ENCODE results near the gene LANCL2. TPM values are rescaled to one million over a fixed set of nuclear protein-coding genes. Genes with fewer than 3 reads are reported as not detected.

The LANCL2 gene
- total RNA-seq, 1 experiment from 2014 or later: 22.8 TPM

- in situ Hi-C loops (cut with HindIII; ENCODE audit: low pct_unique_long_range_greater_than_20kb, low sequenced_read_pairs): no loop called here
- DNase-seq (ENCODE audit: low read depth, low spot score): no peak
These were observed 61.5 kb downstream of the LANCL2 start for GRCh38 chr7:55426676-55427075.

DNA sequence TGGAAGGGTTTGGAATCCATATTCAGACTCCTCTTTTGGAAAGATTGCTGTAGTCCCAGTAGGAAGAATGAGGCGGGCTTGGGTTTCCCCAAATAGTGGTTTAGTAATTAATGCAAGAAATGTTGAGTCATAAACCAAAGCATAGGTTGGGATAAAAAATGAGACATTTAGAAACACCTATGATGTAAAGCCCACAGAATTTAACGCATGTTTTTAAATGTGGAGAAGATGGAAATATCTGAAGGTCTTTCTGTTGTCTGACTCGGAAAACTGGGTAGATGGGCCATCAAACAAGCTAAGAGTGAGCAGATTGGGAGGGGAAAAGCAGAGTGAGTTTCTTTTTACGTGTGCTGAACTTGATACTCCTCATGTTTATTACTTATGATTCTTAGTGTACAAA lies 62.2 kb downstream of the LANCL2 start:
- DNase-seq (ENCODE audit: low read depth, low spot score): no peak
- in situ Hi-C loops (cut with HindIII; ENCODE audit: low pct_unique_long_range_greater_than_20kb, low sequenced_read_pairs): no loop called here

DNA sequence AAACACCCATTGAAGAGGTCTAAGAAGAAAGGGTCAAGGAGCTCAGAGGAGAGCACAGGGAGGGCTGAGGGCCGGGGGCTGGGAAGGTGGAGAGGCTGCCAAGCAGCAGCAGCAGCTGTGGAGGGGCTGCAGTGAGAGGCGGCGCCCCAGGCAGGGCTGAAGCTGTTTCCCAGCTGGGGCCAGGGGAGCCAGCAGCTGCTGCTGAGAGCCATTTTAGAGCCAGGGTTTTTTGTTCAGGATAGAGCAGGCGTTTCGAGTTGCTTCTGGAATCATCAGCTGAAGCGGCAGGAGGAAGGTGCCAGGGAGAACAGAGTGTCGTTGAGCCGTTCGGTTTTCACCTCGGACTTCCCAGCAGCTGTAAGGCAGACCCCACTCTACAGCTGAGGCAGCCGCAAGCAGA lies 62.7 kb downstream of the LANCL2 start:
- in situ Hi-C loops (cut with HindIII; ENCODE audit: low pct_unique_long_range_greater_than_20kb, low sequenced_read_pairs): no loop called here
- no peak for DNase-seq (ENCODE audit: low read depth, low spot score)

- in situ Hi-C loops (cut with HindIII; ENCODE audit: low pct_unique_long_range_greater_than_20kb, low sequenced_read_pairs): no loop called here
- no peak for DNase-seq (ENCODE audit: low read depth, low spot score)
These were observed 64.8 kb downstream of the LANCL2 start for GRCh38 chr7:55429835-55430499.

GRCh38 chr7:55431898-55432297 lies 66.8 kb downstream of the LANCL2 start:
- in situ Hi-C loops (cut with HindIII; ENCODE audit: low pct_unique_long_range_greater_than_20kb, low sequenced_read_pairs): no loop called here

DNA sequence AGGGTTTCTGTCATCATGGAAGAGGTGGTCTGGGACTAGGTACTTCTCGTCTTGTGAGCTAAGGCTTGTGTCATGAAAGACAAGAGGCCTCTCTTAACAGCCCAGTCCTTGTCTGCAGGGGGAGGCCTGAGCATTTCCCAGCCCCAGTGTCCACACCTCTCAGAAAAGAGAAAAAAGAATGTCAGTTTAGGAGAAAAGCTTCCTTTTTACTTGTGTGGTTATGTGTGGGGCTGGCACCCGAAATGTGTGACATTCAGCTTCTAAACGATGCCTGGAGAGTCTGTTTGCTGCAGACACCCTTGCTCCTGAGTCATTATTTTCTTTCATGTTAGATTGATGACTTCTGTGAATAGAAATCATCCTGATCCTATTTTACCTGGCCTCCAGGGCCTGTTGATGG lies 67.4 kb downstream of the LANCL2 start:
- no peak for DNase-seq (ENCODE audit: low read depth, low spot score)
- in situ Hi-C loops (cut with HindIII; ENCODE audit: low pct_unique_long_range_greater_than_20kb, low sequenced_read_pairs): no loop called here

More at GRCh38 chr7:55431898-55432297, 66.8 kb downstream of the LANCL2 start:
- DNase-seq (ENCODE audit: low read depth, low spot score): no peak

- in situ Hi-C loops (cut with HindIII; ENCODE audit: low pct_unique_long_range_greater_than_20kb, low sequenced_read_pairs): no loop called here
- peak; percentile 76 for DNase-seq (ENCODE audit: low read depth, low spot score)
These were observed 68.0 kb downstream of the LANCL2 start for GRCh38 chr7:55432939-55433784.

DNA sequence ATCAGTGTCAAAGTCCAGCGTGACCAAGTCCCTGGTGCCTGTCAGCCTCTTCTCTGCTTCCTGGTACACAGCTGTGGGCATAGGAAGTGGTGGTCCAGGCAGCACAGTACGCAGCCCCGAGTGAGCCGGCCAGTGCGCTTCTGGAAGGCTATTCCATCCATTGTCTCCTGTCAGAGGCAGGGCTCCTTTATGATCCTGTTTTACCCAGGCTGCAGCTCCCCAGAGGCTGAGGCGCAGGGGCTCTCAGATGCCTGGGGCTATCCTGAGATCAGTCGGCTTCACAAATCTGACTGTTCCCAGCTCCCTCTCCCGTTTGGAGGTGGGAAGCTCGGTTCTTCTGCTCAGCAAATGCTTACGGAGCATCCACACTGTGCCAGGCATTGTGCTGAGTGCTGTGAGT lies 70.3 kb downstream of the LANCL2 start:
- DNase-seq (ENCODE audit: low read depth, low spot score): no peak
- in situ Hi-C loops (cut with HindIII; ENCODE audit: low pct_unique_long_range_greater_than_20kb, low sequenced_read_pairs): no loop called here

DNA sequence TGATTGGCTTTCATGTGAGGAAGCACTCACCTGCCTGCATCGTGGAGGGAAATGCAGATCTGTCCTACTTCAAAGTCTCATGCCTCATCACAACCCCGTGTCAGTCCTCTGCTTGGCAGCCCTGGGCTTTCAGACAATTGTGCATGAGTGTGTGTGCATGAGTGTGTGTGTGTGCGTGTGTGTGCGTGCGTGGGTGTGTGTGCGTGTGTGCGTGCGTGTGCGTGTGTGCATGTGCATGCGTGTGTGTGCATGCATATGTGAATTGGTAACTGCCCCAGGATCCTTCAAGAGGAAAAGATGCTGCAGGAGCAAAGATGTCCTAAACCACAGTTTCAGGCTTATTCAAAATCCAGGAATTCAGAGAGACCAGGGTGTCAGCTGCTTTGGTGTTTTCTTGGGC lies 71.3 kb downstream of the LANCL2 start:
- no peak for DNase-seq (ENCODE audit: low read depth, low spot score)
- in situ Hi-C loops (cut with HindIII; ENCODE audit: low pct_unique_long_range_greater_than_20kb, low sequenced_read_pairs): no loop called here

DNA sequence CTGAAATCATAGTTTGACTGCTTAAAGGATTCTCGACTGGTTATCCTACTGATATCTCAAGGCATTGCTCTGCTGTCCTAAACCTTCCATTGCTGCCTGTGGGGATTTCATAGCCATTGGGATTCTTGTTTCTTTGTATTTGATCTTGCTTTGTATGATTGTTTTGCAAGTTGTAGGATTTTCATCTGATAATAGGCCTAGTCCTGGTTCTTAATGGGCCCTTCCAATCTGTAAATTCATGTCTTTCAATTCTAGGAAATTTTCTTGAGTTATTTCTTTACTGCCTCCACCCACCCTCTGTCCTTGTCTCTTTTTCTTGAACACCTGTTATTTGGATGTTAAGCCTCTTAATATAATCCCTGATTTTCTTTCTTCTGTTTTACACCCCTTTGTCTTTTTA lies 72.2 kb downstream of the LANCL2 start:
- in situ Hi-C loops (cut with HindIII; ENCODE audit: low pct_unique_long_range_greater_than_20kb, low sequenced_read_pairs): no loop called here
- no peak for DNase-seq (ENCODE audit: low read depth, low spot score)

- DNase-seq (ENCODE audit: low read depth, low spot score): no peak
- in situ Hi-C loops (cut with HindIII; ENCODE audit: low pct_unique_long_range_greater_than_20kb, low sequenced_read_pairs): no loop called here
These were observed 73.1 kb downstream of the LANCL2 start for GRCh38 chr7:55438085-55438756.

DNA sequence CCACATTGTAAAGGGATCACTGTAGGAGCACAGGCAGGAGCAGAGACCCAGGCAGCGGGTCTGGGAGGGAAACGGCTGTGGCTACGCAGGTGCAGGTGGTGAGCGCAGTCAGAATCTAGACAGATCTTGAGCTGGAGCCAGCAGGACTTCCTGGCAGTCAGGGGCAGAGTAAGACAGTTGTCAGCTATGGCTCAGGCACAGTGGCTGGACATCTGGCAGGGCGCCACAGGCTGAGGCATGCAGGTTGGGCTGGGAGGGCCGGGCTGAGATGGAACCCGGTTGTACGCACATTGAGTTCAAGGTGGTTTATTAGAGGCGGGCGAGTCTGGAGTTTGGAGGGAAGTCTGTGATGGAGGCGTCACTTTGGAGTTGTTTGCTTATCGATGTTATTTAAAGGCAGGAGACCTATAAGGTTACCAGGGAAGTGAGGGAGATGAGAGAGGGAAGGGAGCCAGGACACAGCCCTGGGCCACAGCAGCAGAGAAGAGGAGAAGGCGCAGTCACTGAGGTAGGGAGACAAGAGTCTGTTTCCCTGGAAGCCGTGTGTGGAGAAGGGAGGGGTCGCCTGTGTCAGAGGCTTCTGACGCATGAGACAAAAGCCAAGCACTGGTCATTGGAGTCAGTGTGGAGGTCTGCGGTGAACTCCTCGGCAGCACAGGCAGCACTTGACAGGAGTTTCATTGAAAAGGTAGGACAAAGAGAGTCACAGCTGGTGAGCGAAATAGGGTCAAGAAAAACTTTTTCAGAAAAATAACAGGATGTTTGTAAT lies 73.8 kb downstream of the LANCL2 start:
- in situ Hi-C loops (cut with HindIII; ENCODE audit: low pct_unique_long_range_greater_than_20kb, low sequenced_read_pairs): no loop called here
- no peak for DNase-seq (ENCODE audit: low read depth, low spot score)

- DNase-seq (ENCODE audit: low read depth, low spot score): no peak
- in situ Hi-C loops (cut with HindIII; ENCODE audit: low pct_unique_long_range_greater_than_20kb, low sequenced_read_pairs): no loop called here
These were observed 74.5 kb downstream of the LANCL2 start for GRCh38 chr7:55439627-55440026.

DNA sequence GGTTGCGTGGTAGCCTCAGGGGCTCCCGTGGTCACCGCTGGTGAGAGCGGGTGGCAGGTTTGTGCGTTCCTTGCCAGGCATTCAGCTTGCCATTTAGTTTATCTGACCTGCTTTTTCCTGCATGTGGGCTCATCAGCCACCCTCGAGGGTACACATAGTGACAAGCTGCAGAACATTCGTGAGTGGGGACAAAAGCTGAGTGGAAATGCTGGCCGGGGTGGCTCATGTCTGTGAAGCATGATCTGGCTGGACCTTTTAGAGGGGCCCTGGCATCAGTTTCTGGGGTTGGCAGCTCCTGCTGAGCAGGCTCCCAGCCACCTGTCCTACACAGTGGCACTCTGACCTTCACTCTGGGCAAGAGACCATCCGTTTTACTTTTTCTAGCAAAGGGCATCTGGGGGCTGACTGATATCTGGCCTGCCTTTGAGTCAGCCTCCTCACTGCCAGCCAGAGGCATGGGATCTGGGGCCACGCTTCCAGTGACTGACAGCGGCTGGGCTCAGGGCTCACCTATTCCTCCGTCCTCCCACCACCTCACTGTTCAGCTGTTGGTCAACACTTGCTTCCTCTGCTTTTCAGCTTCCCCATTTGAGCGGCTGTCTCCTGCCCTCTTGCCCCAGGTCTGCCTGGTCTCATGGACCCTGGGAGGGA lies 75.0 kb downstream of the LANCL2 start:
- DNase-seq (ENCODE audit: low read depth, low spot score): no peak
- in situ Hi-C loops (cut with HindIII; ENCODE audit: low pct_unique_long_range_greater_than_20kb, low sequenced_read_pairs): no loop called here

DNA sequence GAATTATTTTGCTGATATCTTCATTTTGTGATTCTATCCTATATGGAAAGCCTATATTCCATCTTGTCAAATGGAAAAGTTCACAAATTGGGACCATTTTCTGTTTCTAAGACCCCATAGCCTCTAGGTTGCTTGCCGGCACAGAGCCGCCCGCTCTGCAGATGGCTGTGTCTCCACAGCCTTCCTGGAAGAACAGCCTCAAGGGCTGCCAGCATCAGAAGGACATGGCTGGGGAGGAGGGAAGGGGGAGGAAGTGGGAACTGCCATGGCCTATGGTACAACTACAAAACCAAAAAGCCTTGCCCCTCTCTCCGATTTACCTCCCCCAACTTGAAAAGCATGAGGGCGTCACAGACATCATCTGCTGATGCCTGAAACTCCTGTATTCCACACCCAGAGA lies 75.9 kb downstream of the LANCL2 start:
- in situ Hi-C loops (cut with HindIII; ENCODE audit: low pct_unique_long_range_greater_than_20kb, low sequenced_read_pairs): no loop called here
- no peak for DNase-seq (ENCODE audit: low read depth, low spot score)

- in situ Hi-C loops (cut with HindIII; ENCODE audit: low pct_unique_long_range_greater_than_20kb, low sequenced_read_pairs): no loop called here
- no peak for DNase-seq (ENCODE audit: low read depth, low spot score)
These were observed 76.8 kb downstream of the LANCL2 start for GRCh38 chr7:55441774-55442522.

- in situ Hi-C loops (cut with HindIII; ENCODE audit: low pct_unique_long_range_greater_than_20kb, low sequenced_read_pairs): no loop called here
- DNase-seq (ENCODE audit: low read depth, low spot score): no peak
These were observed 79.6 kb downstream of the LANCL2 start for GRCh38 chr7:55444786-55445185.
